GM10248 (cell line): ENCODE measurements around the gene INPP4B.

ENCODE experiments used
- CTCF ChIA-PET: fragments of 300-600 bp; sonication (Branson Sonifier 250); formaldehyde crosslinking; extraction: SDS; loops from one replicate; lab custom pipeline; 2021; ENCODE audit warnings: antibody characterized with exemption; lab: Yijun Ruan, JAX
- POLR2A ChIA-PET: fragments of 350-650 bp; sonication (Branson Sonifier 250); formaldehyde crosslinking; extraction: SDS; loops from one replicate; lab custom pipeline; 2020; ENCODE audit warnings: antibody characterized with exemption; lab: Yijun Ruan, JAX
- DNase-seq: peaks from one replicate; pipeline ENCODE4 v3.0.0; 2012; ENCODE audit errors: extremely low spot score
- CTCF ChIP-seq: IDR thresholded peaks from 2 replicates; pipeline ENCODE4 v1.5.1; 2012; ENCODE audit warnings: mild to moderate bottlenecking, low read depth; ENCODE audit errors: extremely low read depth, missing control alignments, control extremely low read depth

The INPP4B gene

GRCh38 chr4:142009751-142010150 is 836.4 kb downstream of the INPP4B start:
- DNase-seq = no peak
- ChIA-PET POLR2A (no interaction called here), CTCF (interaction anchor here (1.6 kb wide), 1 partner anchor 10 kb away, joined by 3 read pairs; no protein-coding TSS in a partner anchor)
- TF ChIP-seq CTCF = no peak

- no peak for TF ChIP-seq CTCF
- ChIA-PET POLR2A (no interaction called here), CTCF (no interaction called here)
- DNase-seq = no peak
Measured at GRCh38 chr4:142005519-142005918, 840.6 kb downstream of the INPP4B start.

GRCh38 chr4:141999446-142000143 is 846.5 kb downstream of the INPP4B start:
- no peak for TF ChIP-seq CTCF
- CTCF ChIA-PET = no interaction called here
- POLR2A ChIA-PET = interaction anchor here (0.6 kb wide), 1 partner anchor 1087 kb away, joined by 3 read pairs; no protein-coding TSS in a partner anchor
- DNase-seq = no peak

- DNase-seq = no peak
- no peak for TF ChIP-seq CTCF
- ChIA-PET CTCF (no interaction called here), POLR2A (no interaction called here)
Measured at GRCh38 chr4:141995056-141995455, 851.0 kb downstream of the INPP4B start.

GRCh38 chr4:141977433-141977832 is 868.7 kb downstream of the INPP4B start:
- POLR2A ChIA-PET = no interaction called here
- DNase-seq = no peak
- no peak for TF ChIP-seq CTCF
- CTCF ChIA-PET = no interaction called here
